ENCODE results near the gene CACNA1A.

DNA sequence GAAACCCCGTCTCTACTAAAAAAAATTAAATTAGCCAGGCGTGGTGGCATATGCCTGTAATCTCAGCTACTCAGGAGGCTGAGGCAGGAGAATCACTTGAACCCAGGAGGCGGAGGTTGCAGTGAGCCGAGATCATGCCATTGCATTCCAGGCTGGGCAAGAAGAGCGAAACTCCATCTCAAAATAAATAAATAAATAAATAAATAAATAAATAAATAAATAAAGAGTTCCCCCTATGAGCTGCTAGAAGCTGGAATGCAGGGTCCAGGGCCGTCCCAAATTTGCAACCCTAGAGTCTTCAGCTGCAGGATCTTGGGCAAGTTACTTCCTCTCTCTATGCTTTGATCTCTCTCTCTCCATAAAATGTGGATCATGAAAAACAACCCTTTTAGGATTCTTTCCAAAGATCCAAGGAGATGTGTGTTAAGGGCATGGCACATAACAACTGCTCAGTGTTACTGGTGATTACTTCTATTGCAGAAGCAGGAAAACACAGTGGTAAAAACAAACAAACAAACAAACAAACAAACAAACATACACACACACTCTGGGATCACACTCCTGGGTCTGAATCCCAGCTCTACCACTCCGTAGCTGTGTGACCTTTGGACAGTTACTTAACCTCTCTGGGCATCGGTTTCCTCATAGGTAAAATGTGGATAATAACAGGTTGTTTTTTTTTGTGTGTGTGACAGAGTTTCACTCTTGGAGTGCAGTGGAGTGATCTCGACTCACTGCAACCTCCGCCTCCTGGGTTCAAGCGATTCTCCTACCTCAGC, 78.8 kb downstream of the CACNA1A start:
- TF ChIP-seq EZH2 (IDR thresholded peaks at IDR 0.05; ENCODE audit: insufficient read depth, poor library complexity, severe bottlenecking): no peak
- no peak for TF ChIP-seq EZH2phosphoT487 (IDR thresholded peaks at IDR 0.05; ENCODE audit: insufficient read depth, low read depth)

Measured in GM23248 (cell line).